Measurements from ENCODE around the gene TYK2.
"Not testable (repeated sequence)": the region's sequence is repeated elsewhere in the genome, so short reads cannot be mapped to it uniquely, and the experiment has no call there.

The TYK2 gene

DNA sequence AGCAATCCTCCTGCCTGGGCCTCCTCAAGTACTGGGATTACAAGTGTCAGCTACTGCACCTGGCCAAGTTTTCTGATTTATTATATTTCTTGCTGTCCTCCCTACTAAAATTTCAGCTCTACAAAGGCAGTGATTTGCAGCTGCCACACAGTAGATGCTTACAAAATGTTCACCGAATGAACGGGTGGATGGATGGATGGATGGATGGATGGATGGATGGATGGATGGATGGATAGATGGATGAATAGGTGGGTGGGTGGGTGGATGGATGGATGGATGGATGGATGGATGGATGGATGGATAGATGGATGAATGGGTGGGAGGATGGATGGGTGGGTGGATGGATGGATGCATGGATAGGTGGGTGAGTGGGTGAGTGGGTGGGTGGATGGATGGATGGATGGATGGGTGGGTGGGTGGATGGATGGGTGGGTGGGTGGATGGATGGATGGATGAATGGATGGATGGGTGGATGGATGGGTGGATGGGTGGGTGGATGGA lies 3.2 kb downstream of the TYK2 start:
- not testable (repeated sequence) for DNase-seq (ENCODE audit: low read depth, low spot score)

GRCh38 chr19:10374931-10375330 lies 5.4 kb downstream of the TYK2 start:
- DNase-seq (ENCODE audit: low read depth, low spot score), result no peak

DNA sequence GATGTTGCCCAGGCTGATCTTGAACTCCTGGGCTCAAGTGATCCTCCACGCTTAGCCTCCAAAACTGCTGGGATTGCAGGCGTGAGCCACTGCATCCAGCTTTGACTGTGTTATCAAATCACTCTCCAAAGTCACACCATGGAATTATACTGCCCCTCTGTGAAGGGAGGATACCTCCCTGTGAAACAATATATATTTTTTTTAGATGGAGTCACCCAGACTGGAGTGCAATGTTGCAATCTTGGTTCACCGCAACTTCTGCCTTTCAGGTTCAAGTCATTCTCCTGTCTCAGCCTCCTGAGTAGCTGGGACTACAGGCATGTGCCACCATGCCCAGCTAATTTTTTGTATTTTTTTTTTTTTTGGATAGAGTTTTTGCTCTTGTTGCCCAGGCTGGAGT lies 7.7 kb downstream of the TYK2 start:
- no peak for DNase-seq (ENCODE audit: low read depth, low spot score)

DNA sequence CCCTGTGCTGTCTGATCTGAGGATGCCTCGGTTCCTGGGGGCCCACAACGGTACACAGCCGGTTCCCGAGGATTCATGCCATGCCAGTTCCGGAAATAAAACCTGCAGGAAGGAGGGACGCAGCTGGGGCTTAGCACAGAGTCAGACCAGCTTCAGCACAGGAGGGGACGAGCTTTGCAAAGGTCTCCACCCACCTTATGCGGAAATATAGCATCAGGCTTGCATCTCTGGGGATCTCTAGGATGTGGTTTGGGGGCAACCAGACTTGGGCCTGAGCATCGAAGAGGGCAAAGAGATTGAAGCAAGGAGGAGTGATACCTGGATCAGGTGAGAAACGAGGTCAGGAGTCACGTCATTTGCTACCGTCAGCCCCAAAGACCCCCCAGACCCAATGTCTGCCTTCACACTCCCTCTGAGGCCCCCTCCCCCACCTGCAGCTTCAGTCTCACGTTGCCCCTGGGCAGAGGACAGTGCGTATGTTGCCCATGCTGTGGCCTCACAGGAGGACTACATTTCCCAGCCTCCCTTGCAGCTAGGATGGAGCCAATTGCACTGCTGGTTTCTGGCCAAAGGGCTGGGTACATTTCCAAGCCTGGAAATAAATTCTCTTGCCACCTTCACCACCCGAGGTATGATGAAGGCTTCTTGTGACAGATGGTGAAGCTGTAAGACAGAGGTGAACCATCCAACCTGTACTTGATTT lies 12.1 kb downstream of the TYK2 start:
- DNase-seq (ENCODE audit: low read depth, low spot score), result no peak

DNA sequence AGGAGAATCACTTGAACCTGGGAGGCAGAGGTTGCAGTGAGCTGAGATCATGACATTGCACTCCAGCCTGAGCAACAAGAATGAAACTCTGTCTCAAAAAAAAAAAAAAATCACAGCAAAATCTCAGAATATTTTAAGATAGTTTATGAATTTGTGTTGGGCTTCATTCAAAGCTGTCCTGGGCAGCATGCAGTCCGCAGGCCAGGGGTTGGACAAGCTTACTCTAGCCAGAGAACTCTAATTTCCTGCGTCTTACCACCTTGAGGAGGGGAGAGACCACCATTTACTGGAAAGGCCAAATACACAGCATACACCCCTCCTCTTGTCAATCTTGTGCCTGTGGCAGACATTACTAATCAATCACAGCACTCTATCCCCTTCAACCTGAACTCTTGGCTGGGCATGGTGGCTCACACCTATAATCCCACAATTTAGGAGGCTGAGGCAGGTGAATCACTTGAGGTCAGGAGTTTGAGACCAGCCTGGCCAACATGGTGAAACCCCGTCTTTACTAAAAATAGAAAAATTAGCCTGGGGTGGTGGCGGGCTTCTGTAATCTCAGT lies 13.3 kb downstream of the TYK2 start:
- DNase-seq (ENCODE audit: low read depth, low spot score), result not testable (repeated sequence)

DNA sequence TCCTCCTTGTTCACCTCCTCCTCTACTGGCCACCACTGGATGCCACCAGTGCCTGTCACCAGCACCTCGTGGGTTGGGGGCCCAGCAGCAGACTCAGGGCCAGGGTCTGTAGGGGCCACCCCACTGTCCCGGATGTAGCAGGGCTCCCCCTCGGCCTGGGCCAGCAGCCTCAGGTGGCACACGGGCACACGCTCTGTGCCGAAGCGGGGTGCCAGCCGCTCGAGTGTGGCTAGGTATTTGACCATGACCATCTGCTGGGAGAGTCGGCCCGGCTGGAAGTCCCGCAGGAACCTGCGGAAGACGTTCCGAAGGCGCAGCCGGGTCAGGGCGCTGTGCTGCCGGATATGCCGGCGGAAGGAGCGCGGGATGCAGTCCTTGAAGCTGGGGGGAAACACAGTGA lies 14.9 kb downstream of the TYK2 start:
- no peak for DNase-seq (ENCODE audit: low read depth, low spot score)

- no peak for DNase-seq (ENCODE audit: low read depth, low spot score)
Measured at GRCh38 chr19:10364644-10365043, 15.7 kb downstream of the TYK2 start.

DNA sequence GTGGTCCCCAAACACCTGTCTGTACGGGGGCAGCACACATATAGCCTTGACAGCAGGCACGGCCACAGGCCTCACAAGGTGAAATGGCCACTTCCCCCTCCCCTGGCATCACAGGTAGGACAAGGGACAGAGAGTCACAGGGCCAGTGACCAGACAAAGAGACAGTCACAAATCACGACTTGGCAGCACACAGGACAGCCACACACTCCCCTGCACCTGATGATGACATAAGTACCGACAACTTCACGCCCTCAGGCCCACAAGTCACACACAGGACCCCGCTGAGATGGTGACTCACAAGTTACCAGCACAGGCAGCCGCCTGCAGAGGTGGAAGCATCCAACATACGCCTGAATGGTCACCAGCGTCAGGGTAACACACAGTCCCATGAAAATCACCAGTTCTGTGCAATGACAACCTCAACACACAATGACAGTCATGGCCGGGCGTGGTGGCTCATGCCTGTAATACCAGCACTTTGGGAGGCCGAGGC lies 16.5 kb downstream of the TYK2 start:
- no peak for DNase-seq (ENCODE audit: low read depth, low spot score)

- DNase-seq (ENCODE audit: low read depth, low spot score), result no peak
Measured at GRCh38 chr19:10362259-10362658, 18.1 kb downstream of the TYK2 start.

- no peak for DNase-seq (ENCODE audit: low read depth, low spot score)
Measured at GRCh38 chr19:10361569-10362011, 18.8 kb downstream of the TYK2 start.

DNA sequence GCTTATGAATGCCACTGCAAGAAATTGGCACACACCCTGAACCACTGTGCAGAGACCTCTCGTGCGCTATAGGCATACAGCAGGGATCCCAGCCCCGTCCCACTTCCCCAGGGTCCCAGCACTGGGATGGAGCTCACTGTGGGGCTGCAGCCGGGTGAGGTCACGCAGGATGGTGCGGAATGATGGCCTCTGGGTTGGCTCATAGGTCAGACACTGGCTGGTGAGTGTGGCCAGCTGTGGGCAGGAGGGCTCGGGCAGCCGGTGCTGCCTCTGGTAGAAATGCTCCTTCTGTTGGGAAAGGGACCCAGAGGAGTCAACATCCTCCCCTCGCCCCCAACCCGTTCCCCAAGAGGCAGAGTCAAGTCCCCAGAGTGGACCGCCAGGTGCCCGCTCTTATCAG lies 23.9 kb downstream of the TYK2 start:
- no peak for DNase-seq (ENCODE audit: low read depth, low spot score)

GRCh38 chr19:10353793-10354391 lies 26.5 kb downstream of the TYK2 start:
- DNase-seq (ENCODE audit: low read depth, low spot score), result no peak

GRCh38 chr19:10352764-10353671 lies 27.4 kb downstream of the TYK2 start:
- DNase-seq (ENCODE audit: low read depth, low spot score), result no peak

GRCh38 chr19:10346509-10346908 lies 33.9 kb downstream of the TYK2 start:
- no peak for DNase-seq (ENCODE audit: low read depth, low spot score)

DNA sequence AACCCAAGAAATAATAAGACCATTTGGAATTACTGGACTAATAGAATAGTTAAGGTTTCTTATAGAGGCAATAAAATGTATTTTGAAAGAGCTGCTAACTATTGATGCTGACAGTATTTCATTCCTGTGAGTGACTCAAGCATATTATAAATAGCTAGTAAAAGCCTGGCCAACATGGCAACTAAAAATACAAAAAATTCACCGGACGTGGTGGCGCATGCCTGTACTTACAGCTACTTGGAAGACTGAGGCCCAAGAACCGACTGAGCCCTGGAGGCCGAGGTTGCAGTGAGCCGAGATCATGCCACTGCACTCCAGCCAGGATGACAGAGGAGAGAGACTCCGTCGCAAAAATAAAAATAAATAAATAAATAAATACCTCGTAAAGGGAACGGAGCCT lies 35.6 kb downstream of the TYK2 start:
- DNase-seq (ENCODE audit: low read depth, low spot score), result no peak

DNA sequence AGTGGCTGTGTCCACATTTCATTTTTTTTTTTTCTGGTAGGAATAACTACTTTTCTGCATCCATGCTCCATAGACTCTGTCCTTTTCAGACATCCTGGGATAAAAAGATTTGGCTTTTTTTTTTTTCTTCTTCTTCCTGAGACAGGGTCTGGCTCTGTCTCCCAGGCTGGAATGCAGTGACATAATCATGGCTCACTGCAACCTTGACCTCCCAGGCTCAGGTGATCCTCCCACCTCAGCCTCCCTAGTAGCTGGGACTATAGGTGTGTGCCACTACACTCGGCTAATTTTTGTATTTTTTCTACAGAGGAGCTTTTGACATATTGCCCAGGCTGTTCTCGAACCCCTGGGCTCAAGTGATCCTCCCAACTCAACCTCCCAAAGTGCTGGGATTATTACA lies 36.9 kb downstream of the TYK2 start:
- no peak for DNase-seq (ENCODE audit: low read depth, low spot score)

- DNase-seq (ENCODE audit: low read depth, low spot score), result no peak
Measured at GRCh38 chr19:10339977-10340376, 40.4 kb downstream of the TYK2 start.

DNA sequence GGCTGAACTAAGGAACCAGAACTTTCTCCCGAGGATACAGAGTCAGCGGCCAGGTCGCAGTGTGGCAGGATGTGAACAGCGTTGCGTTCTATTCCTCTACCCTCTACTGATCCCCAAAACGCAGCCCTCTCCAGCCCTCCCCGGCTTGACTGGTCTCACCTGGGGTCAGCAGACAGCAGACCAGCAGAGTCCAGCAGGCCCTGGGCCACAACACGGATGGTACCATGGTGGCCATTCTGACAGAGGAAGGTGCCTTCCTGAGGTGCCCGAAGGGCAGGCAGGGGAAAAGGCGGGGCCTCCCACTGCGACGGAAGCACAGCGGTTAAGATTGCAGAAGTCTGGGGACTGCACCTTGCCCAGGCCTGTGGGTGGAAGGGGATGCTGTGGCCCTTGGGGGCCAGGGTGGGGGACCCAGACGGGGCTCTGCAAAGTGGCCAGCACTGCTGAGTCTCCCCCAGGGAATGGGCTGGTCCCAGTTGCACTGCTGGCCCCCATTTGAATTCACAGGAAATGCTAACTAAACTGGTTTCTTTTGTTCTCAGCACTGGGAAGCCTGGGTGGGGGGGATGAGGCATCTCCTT lies 40.9 kb downstream of the TYK2 start, which contains the start of gene ICAM3:
Gene ICAM3 (minus strand): TSS at position 245 of the 581 bp plus-strand sequence. CDS start 10 bp downstream, at position 235.
- DNase-seq (ENCODE audit: low read depth, low spot score), result no peak

DNA sequence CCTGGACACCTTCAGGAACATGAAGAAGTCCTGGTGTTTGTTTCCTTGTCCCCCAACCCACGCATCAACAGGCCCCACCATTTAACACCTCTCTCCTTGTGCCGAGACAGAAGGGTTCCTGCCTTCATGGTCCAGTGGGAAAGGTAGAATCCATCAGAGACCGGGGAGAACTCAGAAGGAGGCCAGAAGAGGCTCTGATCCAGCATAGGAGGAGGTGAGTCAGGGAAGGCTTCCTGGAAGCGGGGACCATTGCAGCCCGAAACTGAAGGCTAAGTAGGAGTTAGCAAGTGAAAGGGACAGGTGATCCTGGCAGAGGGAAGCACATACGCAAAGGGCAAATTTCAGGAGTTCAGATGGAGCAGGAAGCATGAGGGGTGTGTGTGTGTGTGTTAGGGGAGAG lies 41.4 kb downstream of the TYK2 start:
- no peak for DNase-seq (ENCODE audit: low read depth, low spot score)

DNA sequence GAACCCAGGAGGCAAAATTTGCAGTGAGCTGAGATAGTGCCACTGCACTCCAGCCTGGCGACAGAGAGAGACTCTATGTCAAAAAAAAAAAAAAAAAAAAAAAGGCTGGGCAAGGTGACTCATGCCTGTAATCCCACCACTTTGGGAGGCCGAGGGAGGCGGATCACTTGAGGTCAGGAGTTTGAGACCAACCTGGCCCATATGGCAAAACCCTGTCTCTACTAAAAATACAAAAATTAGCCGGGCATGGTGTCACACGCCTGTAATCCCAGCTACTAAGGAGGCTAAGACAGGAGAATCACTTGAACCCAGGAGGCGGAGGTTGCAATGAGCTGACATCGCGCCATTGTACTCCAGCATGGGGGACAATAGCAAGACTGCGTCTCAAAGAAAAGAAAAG lies 43.6 kb downstream of the TYK2 start:
- not testable (repeated sequence) for DNase-seq (ENCODE audit: low read depth, low spot score)

DNA sequence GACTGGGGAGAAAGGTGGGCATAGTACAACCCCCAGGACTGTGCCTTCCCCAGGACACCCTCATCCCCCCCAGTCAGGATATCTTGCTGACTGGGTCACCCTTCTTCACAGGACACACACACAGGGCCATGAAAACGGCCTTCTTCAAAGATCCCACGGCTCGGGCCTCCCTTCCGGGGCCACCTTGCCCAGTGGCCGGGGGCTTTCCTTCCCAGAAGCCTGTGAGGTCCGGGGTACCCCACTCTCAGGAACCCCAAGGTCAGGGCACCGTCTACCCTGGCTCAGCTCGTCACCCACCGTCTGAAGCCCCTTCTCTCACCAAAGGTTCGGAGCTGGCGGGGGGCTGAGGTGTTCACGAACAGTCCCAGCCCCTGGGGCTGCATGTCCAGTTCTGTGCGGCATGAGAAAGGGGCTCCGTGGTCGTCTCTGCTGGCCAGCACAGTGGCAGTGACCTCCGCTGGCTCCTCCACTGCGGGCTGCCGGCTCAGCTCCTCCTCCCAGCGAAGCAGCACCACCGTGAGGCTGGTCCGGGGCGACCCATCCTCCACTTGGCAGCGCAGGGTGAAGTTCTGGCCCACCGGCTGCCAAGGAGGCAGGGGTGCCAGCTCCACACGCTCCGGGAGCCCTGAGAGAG lies 44.9 kb downstream of the TYK2 start:
- DNase-seq (ENCODE audit: low read depth, low spot score), result no peak
